A549 (cell line): ENCODE data around the gene MARK3. TPM values are rescaled to one million over a fixed set of nuclear protein-coding genes. Genes with fewer than 3 reads are reported as not detected.

ENCODE experiments used
- ATAC-seq, 2 experiments: fragments of 200-7000 bp in 1 of 2; fragments of >200 bp in 1 of 2; cut with Nextera tagmentation in 1 of 2; cut with Tn5 transposase in 1 of 2; 3 replicates each; pipeline versions ENCODE4 v1.8.0 to v1.9.1; 2018 to 2020; ENCODE audit warnings: mild to moderate bottlenecking in 1 of 2, moderate library complexity in 1 of 2
- CTCF ChIA-PET: fragments of 300-600 bp; sonication (Branson Sonifier 250); formaldehyde crosslinking; extraction: SDS; loops from one replicate; lab custom pipeline; 2021; ENCODE audit warnings: antibody characterized with exemption, inconsistent platforms; lab: Yijun Ruan, JAX
- POLR2A ChIA-PET: fragments of 350-600 bp; formaldehyde crosslinking; extraction: SDS; loops from one replicate; lab custom pipeline; 2021; ENCODE audit warnings: antibody characterized with exemption, inconsistent platforms; lab: Yijun Ruan, JAX
- DNase-seq, 2 experiments: peaks; one replicate each; pipeline versions ENCODE4 v3.0.0 to v3.0.0-alpha.2; 2011 to 2016; ENCODE audit warnings: low read depth in 1 of 2, low spot score in 1 of 2
- FAIRE-seq: peaks from 2 replicates; lab custom pipeline; 2011; peaks lifted over from hg19 to GRCh38; lab: Jason Lieb, UNC
- H3K27ac ChIP-seq, 2 experiments: fragments of >200 bp; sonication (Bioruptor Twin); formaldehyde crosslinking; 3 replicates each; pipeline ENCODE4 v1.5.1; 2016 to 2017
- H3K4me1 ChIP-seq: fragments of >200 bp; sonication (Bioruptor Twin); formaldehyde crosslinking; 3 replicates; pipeline ENCODE4 v1.6.1; 2016
- H3K4me2 ChIP-seq: fragments of >200 bp; sonication (Bioruptor Twin); formaldehyde crosslinking; 3 replicates; pipeline ENCODE4 v1.6.1; 2016
- H3K4me3 ChIP-seq: fragments of >200 bp; sonication (Bioruptor Twin); formaldehyde crosslinking; 3 replicates; pipeline ENCODE4 v1.5.1; 2016
- H3K9me3 ChIP-seq: fragments of >200 bp; sonication (Bioruptor Twin); formaldehyde crosslinking; 3 replicates; pipeline ENCODE4 v1.6.1; 2016
- ATOH8 ChIP-seq: fragments of 250-450 bp; sonication (Bioruptor Pico); IDR thresholded peaks from 2 replicates; pipeline ENCODE4 v1.5.0; 2020; ENCODE audit warnings: low read depth, mild to moderate bottlenecking, moderate library complexity
- CEBPB ChIP-seq, 2 experiments: fragments of >200 bp in 1 of 2; sonication (Bioruptor Twin) in 1 of 2; formaldehyde crosslinking in 1 of 2; IDR thresholded peaks; 2 replicates each; pipeline ENCODE4 v1.6.1; 2012 to 2016
- CHD2 ChIP-seq: fragments of 150-350 bp; IDR thresholded peaks from 2 replicates; pipeline ENCODE4 v1.6.1; 2014; ENCODE audit warnings: low read length; ENCODE audit not compliant: partially characterized antibody
- CTCF ChIP-seq: fragments of >200 bp; sonication (Bioruptor Twin); formaldehyde crosslinking; IDR thresholded peaks from 3 replicates; pipeline ENCODE4 v1.5.1; 2016
- EHF ChIP-seq: fragments of 250-450 bp; sonication (Bioruptor Pico); IDR thresholded peaks from 2 replicates; pipeline ENCODE4 v1.5.0; 2020; ENCODE audit warnings: mild to moderate bottlenecking
- EHMT2 ChIP-seq: fragments of 200-600 bp; sonication (generic); IDR thresholded peaks from 2 replicates; pipeline ENCODE4 v1.6.1; 2016; ENCODE audit warnings: antibody characterized with exemption, low read depth, mild to moderate bottlenecking, moderate library complexity
- FOSL2 ChIP-seq, 2 experiments: fragments of 450-650 bp in 1 of 2; fragments of >200 bp in 1 of 2; sonication (Bioruptor Twin) in 1 of 2; formaldehyde crosslinking; IDR thresholded peaks; 2 replicates each; pipeline versions ENCODE4 v1.5.0 to v1.6.1; 2016 to 2020; ENCODE audit warnings: mild to moderate bottlenecking in 1 of 2, moderate library complexity in 1 of 2
- GATA3 ChIP-seq: IDR thresholded peaks from 2 replicates; pipeline ENCODE4 v1.6.1; 2012; ENCODE audit warnings: borderline replicate concordance
- HOXA7 ChIP-seq: fragments of 250-450 bp; sonication (Bioruptor Pico); IDR thresholded peaks from 2 replicates; pipeline ENCODE4 v1.5.0; 2020; ENCODE audit warnings: mild to moderate bottlenecking, moderate library complexity
- HOXB5 ChIP-seq: fragments of 250-450 bp; sonication (Bioruptor Pico); IDR thresholded peaks from 2 replicates; pipeline ENCODE4 v1.5.0; 2020; ENCODE audit warnings: mild to moderate bottlenecking, moderate library complexity
- KDM1A ChIP-seq: fragments of 200-600 bp; sonication (generic); IDR thresholded peaks from 2 replicates; pipeline ENCODE4 v1.6.1; 2016; ENCODE audit warnings: low read depth, mild to moderate bottlenecking
- MAZ ChIP-seq: fragments of 150-350 bp; IDR thresholded peaks from 2 replicates; pipeline ENCODE4 v1.6.1; 2014; ENCODE audit warnings: antibody characterized with exemption, low read depth, low read length, borderline replicate concordance
- MYC ChIP-seq: IDR thresholded peaks from 2 replicates; pipeline ENCODE4 v1.6.1; 2012; ENCODE audit warnings: mild to moderate bottlenecking, inconsistent platforms, low read length, improper control_type of control experiment, borderline replicate concordance
- NR3C1 ChIP-seq: fragments of >200 bp; sonication (Bioruptor Twin); formaldehyde crosslinking; IDR thresholded peaks from 3 replicates; pipeline ENCODE4 v1.6.1; 2017
- PHF8 ChIP-seq: fragments of 200-600 bp; sonication (generic); IDR thresholded peaks from 2 replicates; pipeline ENCODE4 v1.6.1; 2016; ENCODE audit warnings: low read depth, mild to moderate bottlenecking, antibody characterized with exemption, moderate library complexity, borderline replicate concordance
- POLR2A ChIP-seq: IDR thresholded peaks from 2 replicates; pipeline ENCODE4 v1.6.1; 2012; ENCODE audit warnings: mild to moderate bottlenecking, low read length
- RAD21 ChIP-seq, 2 experiments: fragments of >200 bp in 1 of 2; sonication (Bioruptor Twin) in 1 of 2; formaldehyde crosslinking in 1 of 2; IDR thresholded peaks in 1 of 2; conservative IDR thresholded peaks in 1 of 2; 2 replicates in 1 of 2; 3 replicates in 1 of 2; pipeline ENCODE4 v1.6.1; 2012 to 2018; ENCODE audit warnings: inconsistent platforms in 1 of 2
- SMC3 ChIP-seq: fragments of >200 bp; sonication (Bioruptor Twin); formaldehyde crosslinking; IDR thresholded peaks from 3 replicates; pipeline ENCODE4 v1.6.1; 2018; ENCODE audit warnings: inconsistent platforms
- SREBF2 ChIP-seq: fragments of 450-650 bp; IDR thresholded peaks from 2 replicates; pipeline ENCODE4 v1.6.1; 2014; ENCODE audit warnings: mild to moderate bottlenecking, moderate library complexity
- TFCP2L1 ChIP-seq: fragments of 250-450 bp; sonication (Bioruptor Pico); IDR thresholded peaks from 2 replicates; pipeline ENCODE4 v1.5.0; 2021; ENCODE audit warnings: mild to moderate bottlenecking
- TP53 ChIP-seq: fragments of 250-450 bp; sonication (Bioruptor Pico); IDR thresholded peaks from 2 replicates; pipeline ENCODE4 v1.5.0; 2021; ENCODE audit warnings: mild to moderate bottlenecking, moderate library complexity
- USF2 ChIP-seq: fragments of 450-650 bp; IDR thresholded peaks from 2 replicates; pipeline ENCODE4 v1.6.1; 2014; ENCODE audit warnings: antibody characterized with exemption
- ZSCAN20 ChIP-seq: fragments of 250-450 bp; sonication (Bioruptor Pico); IDR thresholded peaks from 2 replicates; pipeline ENCODE4 v1.8.0; 2022; ENCODE audit warnings: mild to moderate bottlenecking, moderate library complexity
- WGBS: methylation state at CpG from one replicate; pipeline ENCODE4 v1.1.6; 2017; ENCODE audit errors: missing lambda C conversion rate; 5-methylcytosine and 5-hydroxymethylcytosine counted together
- polyA plus RNA-seq, 4 experiments: library from polyadenylated mRNA; depleted of rRNA in 3 of 4; stranded (reverse); fragments of >200 nt; fragmentation: RNase III in 1 of 4; extraction: RNeasy Plus Mini Kit Qiagen cat#74134 plus additional on column Dnase treatment in 1 of 4; gene quantifications; 2 replicates in 3 of 4; 3 replicates in 1 of 4; pipeline ENCODE4 v1.2.3, GENCODE V29; 2011 to 2017
- TF ChIP-seq, protein P1 (sequence below): IDR thresholded peaks from 2 replicates; pipeline ENCODE4 v1.6.1; 2012
- TF ChIP-seq, protein P2 (sequence below): fragments of 200-600 bp; sonication (generic); IDR thresholded peaks from 2 replicates; pipeline ENCODE4 v1.6.1; 2016; ENCODE audit warnings: antibody characterized with exemption, mild to moderate bottlenecking, moderate library complexity

Gene MARK3
- polyA plus RNA-seq, 2 of the 4 experiments (the other 2 are of a cell fraction) = 59.7 to 97.6 TPM

- ATAC-seq (no peak), FAIRE-seq (no peak), DNase-seq (no peak)
- Histone ChIP-seq H3K9me3 (no peaks in the 10 kb centered on the region), H3K4me3 (no peak overlapping the region), H3K27ac (no peak overlapping the region), H3K4me2 (no peak overlapping the region), H3K4me1 (peaks cover 14% of the 10 kb centered on the region; the same call in 2 of the 3 replicates)
- TF ChIP-seq TP53 (CRISPR knock-in tag) (no peak), GATA3 (no peak), FOSL2 (IDR thresholded peaks at IDR 0.05) (no peak), FOSL2 (CRISPR knock-in tag; IDR thresholded peaks at IDR 0.05) (no peak), PHF8 (no peak), USF2 (no peak), CHD2 (no peak), HOXB5 (CRISPR knock-in tag) (no peak), CEBPB (IDR thresholded peaks at IDR 0.05) (no peak), ZSCAN20 (CRISPR knock-in tag) (no peak), RAD21 (conservative IDR thresholded peaks at IDR 0.05 in 1 of 2, IDR thresholded peaks at IDR 0.05 in 1 of 2) (no peak), EHMT2 (no peak), MAZ (no peak), ATOH8 (CRISPR knock-in tag) (no peak), HOXA7 (no peak)
- WGBS = 84% methylated on average over 10 of the region's 22 CpGs
- POLR2A ChIA-PET = no interaction called here
- CTCF ChIA-PET = interaction anchor here (1.1 to 28.8 kb wide), 7 partner anchors 8 to 446 kb away, joined by 3 to 489 read pairs (median 4); partner anchors contain the start of genes BAG5, CKB, COA8 and TRMT61A
Observed at GRCh38 chr14:103550451-103551337, 165.5 kb downstream of the MARK3 start.

DNA sequence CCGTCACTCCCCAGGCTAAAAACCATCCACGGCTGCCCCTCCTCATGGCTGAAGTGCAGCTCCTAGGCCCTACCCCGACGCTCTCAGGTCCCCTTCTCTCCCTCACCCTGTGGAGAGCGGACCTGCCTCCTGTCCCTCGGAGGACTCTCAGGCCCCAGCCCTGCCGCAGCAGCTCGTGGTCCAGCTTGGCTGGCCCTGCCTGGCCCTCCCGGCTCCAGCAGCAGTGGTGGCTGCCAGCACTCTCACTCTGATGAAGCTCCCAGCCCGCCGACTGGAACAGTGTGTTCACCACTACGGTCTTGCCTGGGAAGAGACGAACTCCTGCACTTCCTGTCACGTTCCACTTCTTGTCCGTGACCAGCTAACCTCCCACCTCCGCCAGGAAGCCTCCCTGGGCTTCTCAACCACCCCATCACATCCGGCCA lies 166.1 kb downstream of the MARK3 start:
- no peak overlapping the region; a peak in 1 of 6 replicates for H3K27ac ChIP-seq
- FAIRE-seq = no peak
- POLR2A ChIA-PET = no interaction called here

More for the DNA sequence above, 166.1 kb downstream of the MARK3 start:
- ATAC-seq = no peak
- peaks cover 14% of the 10 kb centered on the region; the same call in 2 of the 3 replicates for H3K4me1 ChIP-seq
- H3K4me2 ChIP-seq = no peak overlapping the region
- WGBS = 91% methylated on average over 15 of the region's 17 CpGs
- no peak for DNase-seq
- CTCF ChIA-PET = interaction anchor here (1.1 to 28.8 kb wide), 6 partner anchors 7 to 446 kb away, joined by 3 to 489 read pairs (median 4); partner anchors contain the start of genes BAG5, CKB and COA8
- TF ChIP-seq CTCF (no peak), POLR2A (no peak), TFCP2L1 (no peak), MYC (no peak), ATOH8 (CRISPR knock-in tag) (no peak), RAD21 (conservative IDR thresholded peaks at IDR 0.05 in 1 of 2, IDR thresholded peaks at IDR 0.05 in 1 of 2) (no peak), NR3C1 (no peak), EHF (CRISPR knock-in tag) (no peak), SMC3 (no peak), SREBF2 (no peak), KDM1A (no peak)
- TF ChIP-seq, protein P1, sequence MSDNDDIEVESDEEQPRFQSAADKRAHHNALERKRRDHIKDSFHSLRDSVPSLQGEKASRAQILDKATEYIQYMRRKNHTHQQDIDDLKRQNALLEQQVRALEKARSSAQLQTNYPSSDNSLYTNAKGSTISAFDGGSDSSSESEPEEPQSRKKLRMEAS = no peak
- TF ChIP-seq, protein P2, sequence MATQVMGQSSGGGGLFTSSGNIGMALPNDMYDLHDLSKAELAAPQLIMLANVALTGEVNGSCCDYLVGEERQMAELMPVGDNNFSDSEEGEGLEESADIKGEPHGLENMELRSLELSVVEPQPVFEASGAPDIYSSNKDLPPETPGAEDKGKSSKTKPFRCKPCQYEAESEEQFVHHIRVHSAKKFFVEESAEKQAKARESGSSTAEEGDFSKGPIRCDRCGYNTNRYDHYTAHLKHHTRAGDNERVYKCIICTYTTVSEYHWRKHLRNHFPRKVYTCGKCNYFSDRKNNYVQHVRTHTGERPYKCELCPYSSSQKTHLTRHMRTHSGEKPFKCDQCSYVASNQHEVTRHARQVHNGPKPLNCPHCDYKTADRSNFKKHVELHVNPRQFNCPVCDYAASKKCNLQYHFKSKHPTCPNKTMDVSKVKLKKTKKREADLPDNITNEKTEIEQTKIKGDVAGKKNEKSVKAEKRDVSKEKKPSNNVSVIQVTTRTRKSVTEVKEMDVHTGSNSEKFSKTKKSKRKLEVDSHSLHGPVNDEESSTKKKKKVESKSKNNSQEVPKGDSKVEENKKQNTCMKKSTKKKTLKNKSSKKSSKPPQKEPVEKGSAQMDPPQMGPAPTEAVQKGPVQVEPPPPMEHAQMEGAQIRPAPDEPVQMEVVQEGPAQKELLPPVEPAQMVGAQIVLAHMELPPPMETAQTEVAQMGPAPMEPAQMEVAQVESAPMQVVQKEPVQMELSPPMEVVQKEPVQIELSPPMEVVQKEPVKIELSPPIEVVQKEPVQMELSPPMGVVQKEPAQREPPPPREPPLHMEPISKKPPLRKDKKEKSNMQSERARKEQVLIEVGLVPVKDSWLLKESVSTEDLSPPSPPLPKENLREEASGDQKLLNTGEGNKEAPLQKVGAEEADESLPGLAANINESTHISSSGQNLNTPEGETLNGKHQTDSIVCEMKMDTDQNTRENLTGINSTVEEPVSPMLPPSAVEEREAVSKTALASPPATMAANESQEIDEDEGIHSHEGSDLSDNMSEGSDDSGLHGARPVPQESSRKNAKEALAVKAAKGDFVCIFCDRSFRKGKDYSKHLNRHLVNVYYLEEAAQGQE = no peak
- H3K4me3 ChIP-seq = no peak overlapping the region
- no peaks in the 10 kb centered on the region for H3K9me3 ChIP-seq
